HG03196 (cell line): Measurements from ENCODE around the gene WDR86.

ENCODE experiments used
- ATAC-seq: cut with Tn5 transposase; IDR thresholded peaks from one replicate; pipeline ENCODE4 v1.9.1; 2021; ENCODE audit not compliant: unreplicated experiment

WDR86 gene

GRCh38 chr7:151352512-151352911, 57.3 kb downstream of the WDR86 start:
- ATAC-seq: no peak

- peak; percentile 33 for ATAC-seq
These were observed 57.9 kb downstream of the WDR86 start for GRCh38 chr7:151351967-151352366.

DNA sequence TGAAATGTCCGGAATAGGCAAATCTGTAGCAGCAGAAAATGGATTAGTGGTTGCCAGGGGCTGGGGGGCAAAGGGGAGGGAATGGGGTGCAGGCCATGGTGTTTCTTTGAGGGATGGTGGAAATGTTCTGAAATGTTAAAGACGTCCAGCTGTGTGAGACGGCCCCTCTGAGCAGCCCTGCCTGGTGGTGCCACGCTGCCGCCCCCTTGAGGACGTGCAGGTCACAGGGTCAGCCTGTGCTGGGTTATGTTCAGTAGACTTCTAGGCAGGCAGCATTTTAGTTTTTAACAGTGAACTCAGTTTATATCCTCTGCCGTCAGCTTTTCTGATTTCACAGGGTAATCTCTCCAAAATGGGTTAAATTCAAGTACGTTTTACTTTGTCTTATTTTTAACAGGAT, 58.8 kb downstream of the WDR86 start:
- ATAC-seq: no peak

DNA sequence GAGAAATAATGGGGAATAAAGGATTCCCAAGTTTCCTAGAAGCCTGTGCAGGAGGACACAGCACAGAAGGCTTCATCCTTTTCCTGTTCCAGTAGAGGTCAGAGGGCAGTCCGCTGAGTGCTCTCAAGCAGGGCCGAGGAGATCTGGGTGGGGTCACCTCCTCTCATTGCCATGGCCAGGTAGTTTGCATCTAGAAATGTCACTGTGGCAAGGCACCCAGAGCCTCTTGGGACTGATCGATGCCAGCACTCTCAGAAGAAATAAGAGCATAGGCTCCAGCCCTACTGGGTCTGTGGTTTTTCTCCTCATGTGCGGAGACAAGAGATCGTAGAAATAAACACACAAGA, 60.4 kb downstream of the WDR86 start:
- peak; percentile 49 for ATAC-seq

DNA sequence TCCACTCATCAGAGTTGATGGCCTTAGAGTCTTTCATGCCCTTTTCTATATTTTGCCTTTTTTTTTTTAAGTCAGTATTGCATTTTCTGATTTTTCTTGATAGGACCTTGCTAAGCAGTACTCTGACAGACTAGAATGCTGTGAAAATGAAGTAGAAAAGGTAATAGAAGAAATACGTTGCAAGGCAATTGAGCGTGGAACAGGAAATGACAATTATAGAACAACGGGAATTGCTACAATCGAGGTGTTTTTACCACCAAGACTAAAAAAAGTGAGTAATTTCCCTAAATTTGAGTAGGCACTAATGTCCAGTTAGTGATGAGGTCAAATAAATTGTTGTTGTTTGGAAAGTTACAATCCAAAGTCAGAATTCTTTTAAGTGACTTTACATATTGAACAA, 60.9 kb downstream of the WDR86 start:
- ATAC-seq: no peak

DNA sequence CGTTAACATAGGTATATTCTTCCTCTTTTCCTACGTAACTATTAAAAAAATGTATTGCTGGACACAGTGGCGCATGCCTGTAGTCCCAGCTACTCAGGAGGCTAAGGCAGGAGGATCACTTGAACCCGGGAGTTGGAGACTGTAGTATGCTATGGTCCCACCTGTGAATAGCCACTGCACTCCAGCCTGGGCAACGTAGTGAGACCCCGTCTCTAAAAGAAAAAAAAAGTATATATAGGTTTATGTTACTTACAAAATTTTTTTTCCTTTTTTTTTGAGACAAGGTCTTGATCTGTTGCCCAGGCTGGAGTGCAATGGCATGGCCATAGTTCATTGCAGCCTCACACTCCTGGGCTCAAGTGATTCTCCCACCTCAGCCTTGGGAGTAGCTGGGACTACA, 62.6 kb downstream of the WDR86 start:
- ATAC-seq: no peak

- no peak for ATAC-seq
These were observed 63.4 kb downstream of the WDR86 start for GRCh38 chr7:151346470-151346769.

GRCh38 chr7:151345576-151346469, 64.0 kb downstream of the WDR86 start:
- ATAC-seq: no peak

GRCh38 chr7:151343516-151343915, 66.3 kb downstream of the WDR86 start:
- ATAC-seq: no peak

DNA sequence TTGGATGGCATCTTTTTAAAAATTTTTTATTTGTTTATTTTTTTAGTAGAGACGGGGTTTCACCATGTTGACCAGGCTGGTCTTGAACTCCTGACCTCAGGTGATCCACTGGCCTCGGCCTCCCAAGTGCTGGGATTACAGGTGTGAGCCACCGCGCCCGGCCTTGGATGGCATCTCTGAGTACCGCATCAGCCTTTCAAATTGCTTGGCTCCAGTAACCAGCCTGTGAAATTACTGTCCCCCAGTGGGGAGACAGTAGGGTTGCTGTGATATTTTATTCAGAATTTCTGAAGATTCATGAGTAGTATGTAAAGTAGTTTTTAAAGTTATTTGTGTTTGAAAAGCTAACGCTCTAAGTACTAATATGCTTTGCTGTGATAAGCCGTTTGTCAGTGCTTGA, 67.0 kb downstream of the WDR86 start:
- ATAC-seq: no peak

- peak; percentile 56 for ATAC-seq
These were observed 67.7 kb downstream of the WDR86 start for GRCh38 chr7:151342102-151342646.

- peak; percentile 61 for ATAC-seq
These were observed 68.3 kb downstream of the WDR86 start, which contains the start of gene NUB1 for GRCh38 chr7:151341357-151342101. TSS of gene NUB1 (plus strand) at chr7:151341812. CDS start at chr7:151345350, 3,538 bp downstream.

GRCh38 chr7:151340794-151341356, 69.0 kb downstream of the WDR86 start:
- ATAC-seq: no peak

DNA sequence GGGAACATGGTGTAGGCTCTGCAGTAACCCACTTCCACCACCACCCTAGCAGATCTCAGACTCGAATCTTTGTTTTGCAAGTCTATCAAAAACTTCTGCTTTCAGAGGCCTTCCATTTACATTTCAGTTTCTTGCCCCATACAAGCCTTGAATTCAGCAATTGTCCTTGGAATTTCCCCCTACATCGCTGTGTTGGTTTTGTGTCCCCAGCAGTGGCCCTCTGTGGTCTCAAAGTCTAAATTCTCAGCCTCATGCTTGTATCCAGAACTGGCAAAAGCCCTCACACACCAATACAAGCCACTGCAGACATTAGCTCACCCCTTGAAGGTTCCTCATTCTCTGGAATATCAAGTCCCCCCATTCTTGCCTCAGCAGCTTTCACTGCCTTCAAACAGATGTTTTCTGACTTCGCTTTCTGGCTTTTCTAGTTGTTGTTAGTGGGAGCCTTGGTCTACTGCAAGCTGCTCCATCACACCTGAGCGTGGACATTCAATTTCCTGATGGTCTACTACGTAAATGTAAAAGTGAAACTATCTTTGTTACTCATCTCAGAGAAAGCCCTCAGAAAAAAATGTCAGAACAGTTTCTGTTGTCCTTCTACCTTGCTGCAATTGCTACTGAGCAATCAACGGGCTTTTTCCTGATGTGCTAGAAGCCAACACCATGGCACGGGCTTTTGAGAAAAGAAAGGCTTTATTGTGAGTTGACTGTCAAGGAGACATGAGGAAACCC, 70.0 kb downstream of the WDR86 start:
- peak; percentile 43 for ATAC-seq

DNA sequence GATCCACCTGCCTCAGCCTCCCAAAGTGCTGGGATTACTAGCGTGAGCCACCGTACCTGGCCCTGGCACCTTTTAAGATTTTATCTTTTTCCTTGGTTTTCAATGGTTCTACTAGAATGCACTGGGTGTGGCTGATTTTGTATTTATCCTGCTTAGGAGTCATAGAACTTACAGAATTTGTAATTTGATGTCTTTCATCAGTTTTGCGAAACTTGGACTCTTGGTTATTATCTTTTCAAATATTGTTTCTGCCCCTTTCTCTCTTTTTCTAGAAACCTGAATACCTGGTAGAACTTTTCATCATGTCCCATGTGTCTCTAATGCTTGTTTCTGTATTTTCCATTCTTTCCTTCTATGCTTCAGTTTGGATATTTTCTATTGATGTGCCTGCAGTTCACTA, 71.0 kb downstream of the WDR86 start:
- no peak for ATAC-seq

DNA sequence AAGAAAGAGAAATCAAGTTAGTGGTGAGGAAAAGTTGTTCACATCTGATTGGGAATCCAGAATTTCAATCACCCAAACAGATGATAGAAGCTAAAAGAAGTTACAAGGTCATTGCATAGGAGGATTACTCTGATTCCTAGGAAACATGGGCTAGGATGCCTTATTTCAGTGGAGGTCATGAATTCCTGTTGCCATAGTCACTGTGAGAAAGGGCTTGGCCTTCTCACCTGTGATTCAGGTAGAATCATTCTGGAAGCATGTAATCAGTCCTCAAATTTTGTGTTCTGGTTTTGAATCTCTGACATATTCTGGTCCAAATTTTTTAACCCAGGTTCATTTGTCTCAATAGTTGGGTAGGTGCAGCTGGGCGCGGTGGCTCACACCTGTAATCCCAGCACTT, 72.5 kb downstream of the WDR86 start:
- no peak for ATAC-seq

- ATAC-seq: no peak
These were observed 73.7 kb downstream of the WDR86 start for GRCh38 chr7:151336027-151336708.

DNA sequence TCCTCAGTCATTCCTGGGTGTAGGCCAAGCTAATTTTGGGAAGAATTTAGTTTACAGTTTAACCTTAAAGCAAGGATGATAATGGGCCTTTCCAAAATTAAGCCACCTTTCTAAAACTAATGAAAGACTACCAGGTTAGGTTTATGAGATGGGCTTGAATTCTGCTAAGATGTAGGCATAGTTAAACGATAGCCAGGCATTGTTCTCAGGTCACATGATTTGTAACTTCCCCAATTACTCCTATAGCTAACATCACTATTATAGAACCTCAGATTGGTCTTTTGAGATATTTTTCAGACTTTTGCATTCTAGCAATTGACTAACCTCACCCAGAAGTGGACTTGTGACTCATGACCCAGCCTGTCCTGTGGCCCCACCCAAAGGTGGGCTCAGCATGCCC, 75.2 kb downstream of the WDR86 start:
- ATAC-seq: no peak
